HUES48 (cell line): Measurements from ENCODE around the gene ABCD1.

Source experiments
- H3K27ac ChIP-seq: one replicate; pipeline ENCODE4 v1.7.0; 2013; ENCODE audit warnings: low read depth, low read length, inconsistent platforms
- H3K27me3 ChIP-seq: 2 replicates; pipeline ENCODE4 v1.6.1; 2013; ENCODE audit warnings: mild to moderate bottlenecking, low read length; ENCODE audit not compliant: control insufficient read depth, insufficient read depth
- H3K36me3 ChIP-seq: 2 replicates; pipeline ENCODE4 v1.6.1; 2013; ENCODE audit warnings: low read length; ENCODE audit not compliant: control insufficient read depth, insufficient read depth
- H3K4me1 ChIP-seq: 2 replicates; pipeline ENCODE4 v1.6.1; 2013; ENCODE audit warnings: mild to moderate bottlenecking, low read length; ENCODE audit not compliant: control insufficient read depth, insufficient read depth
- H3K4me3 ChIP-seq: 2 replicates; pipeline ENCODE4 v1.5.1; 2013; ENCODE audit warnings: mild to moderate bottlenecking, low read depth, low read length
- H3K9ac ChIP-seq: 2 replicates; pipeline ENCODE4 v1.6.1; 2013; ENCODE audit warnings: mild to moderate bottlenecking, low read depth, low read length, moderate library complexity
- H3K9me3 ChIP-seq: 2 replicates; pipeline ENCODE4 v1.6.1; 2013; ENCODE audit warnings: low read length; ENCODE audit not compliant: control insufficient read depth, insufficient read depth

ABCD1 gene

DNA sequence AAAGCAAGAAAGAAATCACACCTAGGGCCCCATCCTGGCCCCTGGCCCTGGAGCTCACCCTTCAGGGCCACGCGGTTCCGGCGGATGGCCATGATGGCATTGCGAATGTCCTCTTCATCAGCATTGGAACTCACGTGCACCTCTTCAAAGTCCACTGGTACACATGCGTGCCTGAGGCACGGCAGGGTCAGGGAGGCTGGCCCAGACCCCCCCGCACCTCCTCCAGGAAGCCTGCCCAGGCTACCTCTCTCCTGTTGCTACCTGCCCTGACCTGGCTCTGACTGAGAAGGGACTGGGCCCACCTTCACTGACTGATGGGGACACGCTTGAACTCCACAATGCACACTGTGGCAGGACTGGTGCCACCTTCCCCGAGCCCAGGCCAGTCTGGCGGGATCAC lies 65.0 kb downstream of the ABCD1 start:
- no peaks in the 10 kb centered on the region for H3K27me3 ChIP-seq
- H3K4me1 ChIP-seq, result no peaks in the 10 kb centered on the region
- H3K4me3 ChIP-seq, result no peak overlapping the region
- H3K9ac ChIP-seq, result no peak overlapping the region
- no peak overlapping the region for H3K27ac ChIP-seq
- H3K9me3 ChIP-seq, result peaks cover 27% of the 10 kb centered on the region
- peaks cover 23% of the 10 kb centered on the region; the same call in 1 of the 2 replicates for H3K36me3 ChIP-seq

DNA sequence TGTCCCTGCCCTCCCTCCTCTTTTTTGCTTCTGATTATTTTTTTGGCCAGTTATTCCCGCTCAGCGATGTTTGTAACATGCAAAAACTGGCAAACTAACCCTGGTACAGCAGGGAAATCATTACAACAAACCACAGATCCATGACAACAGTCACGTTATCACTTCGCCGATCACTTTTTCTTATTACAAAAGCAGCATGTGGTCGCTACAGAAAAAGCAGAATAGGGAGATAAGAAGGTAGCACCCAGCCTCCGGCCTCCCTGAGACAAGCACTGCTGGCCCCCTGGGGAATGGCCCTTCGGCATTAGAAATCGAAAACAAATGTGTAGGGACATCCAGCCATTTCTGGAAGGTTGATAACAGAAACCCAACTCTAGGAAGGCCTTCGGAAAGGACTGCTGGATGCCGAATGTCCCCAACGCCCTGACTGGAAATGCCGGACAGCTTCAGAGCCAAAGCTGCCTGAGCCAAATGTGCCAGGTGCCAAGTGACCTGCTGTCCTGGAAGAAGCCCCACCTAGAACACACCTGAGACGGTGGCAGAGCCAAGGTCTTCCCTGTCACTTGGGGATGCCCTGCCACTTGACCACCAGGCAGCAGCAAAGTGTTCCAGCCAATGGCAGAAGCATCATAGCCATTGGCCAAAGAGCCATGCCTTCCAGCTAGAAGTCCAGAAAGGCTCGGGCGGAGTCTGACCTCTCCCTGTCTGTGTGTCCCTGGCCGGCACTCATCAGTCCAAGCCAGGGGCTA lies 66.6 kb downstream of the ABCD1 start:
- Histone ChIP-seq H3K4me1 (no peaks in the 10 kb centered on the region), H3K4me3 (no peak overlapping the region), H3K27me3 (no peaks in the 10 kb centered on the region), H3K27ac (no peak overlapping the region), H3K9ac (no peak overlapping the region), H3K36me3 (peaks cover 19% of the 10 kb centered on the region; the same call in 1 of the 2 replicates), H3K9me3 (peaks cover 30% of the 10 kb centered on the region)

DNA sequence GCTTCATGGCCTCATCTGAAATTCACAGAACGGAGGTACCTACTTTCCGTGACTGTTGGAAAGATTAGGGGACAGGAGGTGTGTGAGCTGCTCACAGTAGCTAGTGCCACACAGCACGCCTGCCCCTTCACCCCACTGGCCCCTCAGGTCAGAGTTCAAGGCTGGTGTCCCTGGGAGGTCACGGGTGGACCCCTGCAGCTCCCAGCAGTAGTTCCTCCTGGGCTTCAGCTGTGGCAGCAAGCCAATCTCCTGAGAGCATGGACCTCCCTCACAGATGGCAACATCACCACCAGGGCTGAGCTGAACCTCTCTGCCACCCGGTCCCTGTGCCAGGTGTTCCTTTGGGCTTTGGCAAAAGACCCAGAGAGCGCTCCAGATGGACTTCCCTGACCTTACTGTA lies 67.7 kb downstream of the ABCD1 start:
- Histone ChIP-seq H3K36me3 (peaks cover 27% of the 10 kb centered on the region), H3K9ac (no peak overlapping the region), H3K4me3 (no peak overlapping the region), H3K27ac (no peak overlapping the region), H3K4me1 (no peaks in the 10 kb centered on the region), H3K9me3 (peaks cover 34% of the 10 kb centered on the region), H3K27me3 (no peaks in the 10 kb centered on the region)

DNA sequence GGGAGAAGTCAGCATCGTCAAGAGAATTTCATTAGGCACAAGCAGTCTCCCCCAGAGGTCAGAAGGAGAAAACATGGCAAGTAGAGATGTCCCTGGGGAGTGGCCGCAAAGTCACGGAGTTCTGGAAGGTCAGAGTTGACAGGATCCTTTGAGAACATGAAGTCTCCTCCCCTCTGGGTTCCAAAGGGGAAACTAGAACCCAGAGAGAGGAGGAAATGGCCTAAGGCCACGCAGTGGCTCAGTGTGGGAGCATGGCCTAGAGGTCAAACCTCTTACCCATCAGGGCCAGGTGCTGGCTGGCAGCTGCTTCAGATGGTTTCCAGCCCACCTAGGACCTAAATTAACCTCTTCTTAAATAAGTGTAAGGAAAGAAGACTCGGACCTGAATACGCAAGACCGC lies 68.6 kb downstream of the ABCD1 start:
- peaks cover 38% of the 10 kb centered on the region for H3K9me3 ChIP-seq
- H3K27ac ChIP-seq, result peak overlapping the region; percentile 90
- peaks cover 28% of the 10 kb centered on the region for H3K36me3 ChIP-seq
- H3K4me1 ChIP-seq, result no peaks in the 10 kb centered on the region
- peak overlapping the region; percentile 24; the same call in 1 of the 2 replicates for H3K9ac ChIP-seq
- peak overlapping the region; percentile 95 for H3K4me3 ChIP-seq
- no peaks in the 10 kb centered on the region for H3K27me3 ChIP-seq
